HCT116 (cell line): ENCODE data around the gene UBE2J2. TPM values are rescaled to one million over a fixed set of nuclear protein-coding genes. Genes with fewer than 3 reads are reported as not detected.

Experiments
- ATAC-seq: fragments of 200-7000 bp; cut with Tn5 transposase; 2 replicates; pipeline ENCODE4 v1.9.1; 2020; ENCODE audit warnings: mild to moderate bottlenecking, moderate library complexity
- BruUV-seq: library from RNA; stranded (reverse); fragments of 400-500 nt; replicated peaks from 2 replicates; lab custom pipeline; 2021; lab: Mats Ljungman, UMichigan
- CTCF ChIA-PET: fragments of 300-600 bp; sonication (Branson Sonifier 250); formaldehyde crosslinking; loops from one replicate; lab custom pipeline; 2021; ENCODE audit warnings: antibody characterized with exemption; lab: Charles Lee
- POLR2A ChIA-PET: fragments of 300-600, 350-600 bp; sonication (Branson Sonifier 250); formaldehyde crosslinking; loops from one replicate; lab custom pipeline; 2021; ENCODE audit warnings: antibody characterized with exemption; lab: Charles Lee
- RAD21 ChIA-PET, 2 experiments: fragments of 300-600 bp; sonication (Branson Sonifier 250); formaldehyde crosslinking; loops; one replicate each; lab custom pipeline; 2023; ENCODE audit warnings: low total read pairs in 2 of 2; ENCODE audit not compliant: uncharacterized antibody in 2 of 2, unreplicated experiment in 2 of 2, low non-redundant PET in 1 of 2; lab: Charles Lee
- DNase-seq: peaks from one replicate; pipeline ENCODE4 v3.0.0-alpha.2; 2010; ENCODE audit warnings: low read depth, low spot score
- H2AFZ ChIP-seq: fragments of 200-600 bp; shearing (Covaris generic), sonication (generic); 2 replicates; pipeline ENCODE4 v1.6.1; 2017; ENCODE audit warnings: low read depth, mixed run types, mixed read lengths, antibody characterized with exemption, low read length; ENCODE audit not compliant: poor library complexity, severe bottlenecking
- H3K27ac ChIP-seq: 2 replicates; pipeline ENCODE4 v1.5.1; 2012; ENCODE audit warnings: low read depth, low read length
- H3K27me3 ChIP-seq: fragments of 200-600 bp; sonication (generic); 2 replicates; pipeline ENCODE4 v1.6.1; 2016; ENCODE audit warnings: mixed run types, low read length, mixed read lengths; ENCODE audit not compliant: insufficient read depth
- H3K36me3 ChIP-seq, 2 experiments: fragments of 200-500 bp in 1 of 2; fragments of 200-600 bp in 1 of 2; sonication (Bioruptor generic) in 1 of 2; sonication (generic) in 1 of 2; 2 replicates each; pipeline versions ENCODE4 v1.5.1 to v1.6.1; 2014 to 2016; ENCODE audit warnings: low read length in 2 of 2, inconsistent platforms in 1 of 2, mixed read lengths in 1 of 2, mixed run types in 1 of 2; ENCODE audit not compliant: insufficient read depth in 2 of 2, control insufficient read depth in 1 of 2
- H3K4me1 ChIP-seq, 2 experiments: fragments of 200-600 bp in 1 of 2; sonication (generic) in 1 of 2; 2 replicates each; pipeline versions ENCODE4 v1.5.1 to v1.6.1; 2012 to 2017; ENCODE audit warnings: low read length in 2 of 2, inconsistent platforms in 1 of 2, mild to moderate bottlenecking in 1 of 2, mixed read lengths in 1 of 2, mixed run types in 1 of 2, moderate library complexity in 1 of 2; ENCODE audit not compliant: insufficient read depth in 2 of 2, control insufficient read depth in 1 of 2
- H3K4me2 ChIP-seq: fragments of 200-600 bp; sonication (generic); 2 replicates; pipeline ENCODE4 v1.6.1; 2017; ENCODE audit warnings: mixed run types, low read length, mixed read lengths
- H3K4me3 ChIP-seq, 2 experiments: fragments of 200-600 bp in 1 of 2; sonication (generic) in 1 of 2; replicated peaks in 1 of 2; 2 replicates each; pipeline ENCODE4 v1.5.1; 2011 to 2016; ENCODE audit warnings: low read length in 2 of 2, control low read depth in 1 of 2, low read depth in 1 of 2, mild to moderate bottlenecking in 1 of 2, mixed read lengths in 1 of 2, mixed run types in 1 of 2
- H3K79me2 ChIP-seq: fragments of 200-600 bp; sonication (generic); 2 replicates; pipeline ENCODE4 v1.6.1; 2017; ENCODE audit warnings: mild to moderate bottlenecking, mixed run types, low read length, moderate library complexity, mixed read lengths; ENCODE audit not compliant: insufficient read depth
- H3K9ac ChIP-seq: fragments of 200-600 bp; sonication (generic); 2 replicates; pipeline ENCODE4 v1.6.1; 2016; ENCODE audit warnings: low read length, mixed read lengths
- H3K9me2 ChIP-seq: fragments of 200-600 bp; sonication (generic), shearing (Covaris generic); 2 replicates; pipeline ENCODE4 v1.6.1; 2017; ENCODE audit warnings: mixed run types, mild to moderate bottlenecking, moderate library complexity; ENCODE audit not compliant: insufficient read depth
- H3K9me3 ChIP-seq, 2 experiments: fragments of 200-500 bp in 1 of 2; fragments of 200-600 bp in 1 of 2; sonication (Bioruptor generic) in 1 of 2; sonication (generic) in 1 of 2; 2 replicates each; pipeline ENCODE4 v1.6.1; 2014 to 2017; ENCODE audit warnings: low read length in 2 of 2, mixed read lengths in 2 of 2, inconsistent platforms in 1 of 2, low read depth in 1 of 2, mild to moderate bottlenecking in 1 of 2, mixed run types in 1 of 2, moderate library complexity in 1 of 2; ENCODE audit not compliant: control insufficient read depth in 1 of 2, insufficient read depth in 1 of 2
- H4K20me1 ChIP-seq: fragments of 200-600 bp; sonication (generic), shearing (Covaris generic); 2 replicates; pipeline ENCODE4 v1.6.1; 2017; ENCODE audit warnings: mixed run types, mild to moderate bottlenecking, moderate library complexity; ENCODE audit not compliant: insufficient read depth
- ATF3 ChIP-seq: IDR thresholded peaks from 2 replicates; pipeline ENCODE4 v1.6.1; 2012
- CBX3 ChIP-seq: IDR thresholded peaks from 2 replicates; pipeline ENCODE4 v1.6.1; 2012; ENCODE audit warnings: low read depth
- CTCF ChIP-seq, 3 experiments: fragments of 200-600 bp in 1 of 3; sonication (generic) in 1 of 3; IDR thresholded peaks in 2 of 3; conservative IDR thresholded peaks in 1 of 3; 2 replicates each; pipeline ENCODE4 v1.5.1; 2012 to 2017; ENCODE audit warnings: low read depth in 2 of 3, low read length in 2 of 3, antibody characterized with exemption in 1 of 3, borderline replicate concordance in 1 of 3, control low read depth in 1 of 3, mild to moderate bottlenecking in 1 of 3, mixed read lengths in 1 of 3, mixed run types in 1 of 3, moderate library complexity in 1 of 3; ENCODE audit not compliant: insufficient read depth in 1 of 3
- ELF1 ChIP-seq: IDR thresholded peaks from 2 replicates; pipeline ENCODE4 v1.6.1; 2012; ENCODE audit warnings: low read depth, borderline replicate concordance
- EZH2phosphoT487 ChIP-seq: fragments of 200-600 bp; IDR thresholded peaks from 2 replicates; pipeline ENCODE4 v1.6.1; 2018; ENCODE audit warnings: antibody characterized with exemption, borderline replicate concordance
- FOSL1 ChIP-seq: IDR thresholded peaks from 2 replicates; pipeline ENCODE4 v1.6.1; 2012; ENCODE audit warnings: low read depth
- JUND ChIP-seq: IDR thresholded peaks from 2 replicates; pipeline ENCODE4 v1.6.1; 2012
- POLR2AphosphoS5 ChIP-seq: IDR thresholded peaks from 2 replicates; pipeline ENCODE4 v1.6.1; 2011; ENCODE audit warnings: mild to moderate bottlenecking, low read depth, low read length, moderate library complexity
- RAD21 ChIP-seq: IDR thresholded peaks from 2 replicates; pipeline ENCODE4 v1.6.1; 2012; ENCODE audit warnings: low read depth, mild to moderate bottlenecking
- SIN3A ChIP-seq: IDR thresholded peaks from 2 replicates; pipeline ENCODE4 v1.6.1; 2012; ENCODE audit warnings: low read depth
- SP1 ChIP-seq: IDR thresholded peaks from 2 replicates; pipeline ENCODE4 v1.6.1; 2012; ENCODE audit warnings: low read depth
- SRF ChIP-seq: IDR thresholded peaks from 2 replicates; pipeline ENCODE4 v1.6.1; 2012; ENCODE audit warnings: low read depth
- ZFX ChIP-seq: fragments of 450-650 bp; IDR thresholded peaks from 2 replicates; pipeline ENCODE4 v1.6.1; 2017
- ZNF274 ChIP-seq: fragments of 200-500 bp; sonication (Bioruptor generic); IDR thresholded peaks from 2 replicates; pipeline ENCODE4 v1.6.1; 2014; ENCODE audit warnings: mild to moderate bottlenecking, low read depth, low read length, inconsistent platforms
- intact Hi-C: fragments of 100-400 bp; cut with micrococcal nuclease; formaldehyde crosslinking; loops from 2 replicates; pipeline ENCODE4 v1.10.0; 2022
- total RNA-seq: library from RNA; stranded (reverse); gene quantifications from one replicate; pipeline ENCODE4 v1.2.1, GENCODE V29; 2021; ENCODE audit not compliant: unreplicated experiment
- TF ChIP-seq, protein P1 (sequence below): IDR thresholded peaks from 2 replicates; pipeline ENCODE4 v1.6.1; 2012
- TF ChIP-seq, protein P2 (sequence below): IDR thresholded peaks from 2 replicates; pipeline ENCODE4 v1.6.1; 2012; ENCODE audit warnings: low read depth

The UBE2J2 gene
- total RNA-seq, 1 experiment from 2014 or later, result 67.7 TPM

- ATAC-seq (no peak), DNase-seq (no peak)
- Histone ChIP-seq H3K4me3 (peak overlapping the region; percentile 67 to 70), H2AFZ (no peak overlapping the region), H3K79me2 (peaks cover 8% of the 10 kb centered on the region; the same call in 1 of the 2 replicates), H3K27me3 (no peaks in the 10 kb centered on the region), H3K9me2 (no peaks in the 10 kb centered on the region), H3K36me3 (no peaks in the 10 kb centered on the region), H4K20me1 (no peaks in the 10 kb centered on the region), H3K9ac (peak overlapping the region; percentile 83), H3K4me1 (peaks cover 30 to 43% of the 10 kb centered on the region in 2 experiments), H3K4me2 (peak overlapping the region; percentile 97), H3K9me3 (no peaks in the 10 kb centered on the region)
- RAD21 ChIA-PET, result no interaction called here
- BruUV-seq, result no TSS peak
- POLR2A ChIA-PET, result no interaction called here
- CTCF ChIA-PET, result no interaction called here
- intact Hi-C loops, result loop anchor here (5.0 kb wide), 1 partner anchor 43 kb away; no protein-coding TSS in a partner anchor
- no peak for TF ChIP-seq SRF
- TF ChIP-seq, protein P1, sequence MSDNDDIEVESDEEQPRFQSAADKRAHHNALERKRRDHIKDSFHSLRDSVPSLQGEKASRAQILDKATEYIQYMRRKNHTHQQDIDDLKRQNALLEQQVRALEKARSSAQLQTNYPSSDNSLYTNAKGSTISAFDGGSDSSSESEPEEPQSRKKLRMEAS, result no peak
- TF ChIP-seq SP1, result no peak
- TF ChIP-seq ATF3, result no peak
- TF ChIP-seq, protein P2, sequence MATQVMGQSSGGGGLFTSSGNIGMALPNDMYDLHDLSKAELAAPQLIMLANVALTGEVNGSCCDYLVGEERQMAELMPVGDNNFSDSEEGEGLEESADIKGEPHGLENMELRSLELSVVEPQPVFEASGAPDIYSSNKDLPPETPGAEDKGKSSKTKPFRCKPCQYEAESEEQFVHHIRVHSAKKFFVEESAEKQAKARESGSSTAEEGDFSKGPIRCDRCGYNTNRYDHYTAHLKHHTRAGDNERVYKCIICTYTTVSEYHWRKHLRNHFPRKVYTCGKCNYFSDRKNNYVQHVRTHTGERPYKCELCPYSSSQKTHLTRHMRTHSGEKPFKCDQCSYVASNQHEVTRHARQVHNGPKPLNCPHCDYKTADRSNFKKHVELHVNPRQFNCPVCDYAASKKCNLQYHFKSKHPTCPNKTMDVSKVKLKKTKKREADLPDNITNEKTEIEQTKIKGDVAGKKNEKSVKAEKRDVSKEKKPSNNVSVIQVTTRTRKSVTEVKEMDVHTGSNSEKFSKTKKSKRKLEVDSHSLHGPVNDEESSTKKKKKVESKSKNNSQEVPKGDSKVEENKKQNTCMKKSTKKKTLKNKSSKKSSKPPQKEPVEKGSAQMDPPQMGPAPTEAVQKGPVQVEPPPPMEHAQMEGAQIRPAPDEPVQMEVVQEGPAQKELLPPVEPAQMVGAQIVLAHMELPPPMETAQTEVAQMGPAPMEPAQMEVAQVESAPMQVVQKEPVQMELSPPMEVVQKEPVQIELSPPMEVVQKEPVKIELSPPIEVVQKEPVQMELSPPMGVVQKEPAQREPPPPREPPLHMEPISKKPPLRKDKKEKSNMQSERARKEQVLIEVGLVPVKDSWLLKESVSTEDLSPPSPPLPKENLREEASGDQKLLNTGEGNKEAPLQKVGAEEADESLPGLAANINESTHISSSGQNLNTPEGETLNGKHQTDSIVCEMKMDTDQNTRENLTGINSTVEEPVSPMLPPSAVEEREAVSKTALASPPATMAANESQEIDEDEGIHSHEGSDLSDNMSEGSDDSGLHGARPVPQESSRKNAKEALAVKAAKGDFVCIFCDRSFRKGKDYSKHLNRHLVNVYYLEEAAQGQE, result no peak
- no peak for TF ChIP-seq CBX3
- TF ChIP-seq EZH2phosphoT487, result no peak
- no peak for TF ChIP-seq RAD21
- no peak for TF ChIP-seq ZNF274
- TF ChIP-seq FOSL1, result no peak
- no peak for TF ChIP-seq POLR2AphosphoS5
- TF ChIP-seq ELF1, result no peak
- no peak for TF ChIP-seq SIN3A
- TF ChIP-seq ZFX, result no peak
- TF ChIP-seq CTCF (IDR thresholded peaks at IDR 0.05 in 2 of 3, conservative IDR thresholded peaks at IDR 0.05 in 1 of 3; ENCODE audit: borderline replicate concordance in 1 of 3, insufficient read depth in 1 of 3, low read depth in 2 of 3, low read length in 2 of 3), result no peak
- no peak for TF ChIP-seq JUND
- TF ChIP-seq, all 23 proteins: peak for 0
- peak overlapping the region; percentile 94 for H3K27ac ChIP-seq
Measured at GRCh38 chr1:1204998-1205768, 68.5 kb downstream of the UBE2J2 start.
